ENCODE data around the gene ANKMY1.

The ANKMY1 gene

DNA sequence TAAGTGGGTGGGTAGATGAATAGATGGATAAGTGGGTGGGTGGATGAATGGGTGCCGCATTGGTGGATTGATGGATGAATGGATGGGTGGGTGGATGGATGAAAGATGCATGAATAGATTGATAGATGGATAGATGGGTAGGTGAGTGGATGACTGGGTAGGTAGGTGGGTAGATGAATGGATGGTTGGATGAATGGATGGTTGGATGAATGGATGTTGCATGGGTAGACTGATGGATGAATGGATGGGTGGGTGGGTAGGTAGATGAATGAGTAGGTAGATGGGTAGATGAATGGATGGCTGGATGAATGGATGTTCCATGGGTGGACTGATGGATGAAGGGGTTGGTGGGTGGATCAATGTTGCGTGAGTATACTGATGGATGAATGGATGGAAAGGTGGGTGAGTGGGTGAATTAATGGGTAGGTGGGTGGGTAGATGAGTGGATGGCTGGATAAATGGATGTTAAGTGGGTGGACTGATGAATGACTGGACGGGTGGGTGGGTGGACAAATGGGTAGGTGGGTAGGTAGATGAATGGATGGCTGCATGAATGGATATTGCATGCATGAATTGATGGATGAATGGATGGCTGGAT, 30.5 kb downstream of the ANKMY1 start:
- H4K20me1 ChIP-seq (ENCODE audit: low read depth, low read length), result no peaks in the 10 kb centered on the region
- H3K27ac ChIP-seq (ENCODE audit: low read depth, low read length), result no peak overlapping the region
- peaks cover 46% of the 10 kb centered on the region for H3K36me3 ChIP-seq (ENCODE audit: low read length)
- TF ChIP-seq CTCF (IDR thresholded peaks at IDR 0.05; ENCODE audit: insufficient read depth, low read length, poor library complexity, severe bottlenecking) (no peak), EZH2phosphoT487 (conservative IDR thresholded peaks at IDR 0.05; ENCODE audit: low read length) (no peak)
- no peaks in the 10 kb centered on the region for H3F3A ChIP-seq (ENCODE audit: insufficient read depth)
- no peaks in the 10 kb centered on the region for H3K9me2 ChIP-seq (replicated peaks; ENCODE audit: insufficient read depth, low read length)
- no peak overlapping the region for H3K9ac ChIP-seq (ENCODE audit: low read length)
- H3K9me3 ChIP-seq (ENCODE audit: insufficient read depth, low read length), result peaks cover 25% of the 10 kb centered on the region; the same call in 1 of the 2 replicates
- no peak overlapping the region for H3K4me3 ChIP-seq (ENCODE audit: insufficient read depth, low read length, poor library complexity, severe bottlenecking)
- no peaks in the 10 kb centered on the region for H3K27me3 ChIP-seq (ENCODE audit: low read length)
- H3K79me2 ChIP-seq (ENCODE audit: insufficient read depth, low read length), result peaks cover 6% of the 10 kb centered on the region; the same call in 1 of the 2 replicates
- no peak overlapping the region for H2AFZ ChIP-seq (ENCODE audit: low read depth, low read length, severe bottlenecking)
- no peak overlapping the region for H3K4me2 ChIP-seq (ENCODE audit: low read depth, low read length, poor library complexity, severe bottlenecking)

- Histone ChIP-seq H3K27me3 (ENCODE audit: low read length) (no peaks in the 10 kb centered on the region), H3K79me2 (ENCODE audit: insufficient read depth, low read length) (no peaks in the 10 kb centered on the region), H2AFZ (ENCODE audit: low read depth, low read length, severe bottlenecking) (no peak overlapping the region), H3K4me3 (ENCODE audit: insufficient read depth, low read length, poor library complexity, severe bottlenecking) (no peak overlapping the region), H3K9me2 (replicated peaks; ENCODE audit: insufficient read depth, low read length) (no peaks in the 10 kb centered on the region), H3K9ac (ENCODE audit: low read length) (no peak overlapping the region), H3K27ac (ENCODE audit: low read depth, low read length) (no peak overlapping the region), H4K20me1 (ENCODE audit: low read depth, low read length) (no peaks in the 10 kb centered on the region), H3K9me3 (ENCODE audit: insufficient read depth, low read length) (peaks cover 18% of the 10 kb centered on the region; the same call in 1 of the 2 replicates), H3F3A (ENCODE audit: insufficient read depth) (no peaks in the 10 kb centered on the region), H3K4me2 (ENCODE audit: low read depth, low read length, poor library complexity, severe bottlenecking) (no peak overlapping the region), H3K36me3 (ENCODE audit: low read length) (peaks cover 38% of the 10 kb centered on the region)
- no peak for TF ChIP-seq CTCF (IDR thresholded peaks at IDR 0.05; ENCODE audit: insufficient read depth, low read length, poor library complexity, severe bottlenecking)
- TF ChIP-seq EZH2phosphoT487 (conservative IDR thresholded peaks at IDR 0.05; ENCODE audit: low read length), result no peak
Measured at GRCh38 chr2:240526521-240526920, 31.3 kb downstream of the ANKMY1 start.

GRCh38 chr2:240525802-240526201, 32.0 kb downstream of the ANKMY1 start:
- TF ChIP-seq EZH2phosphoT487 (conservative IDR thresholded peaks at IDR 0.05; ENCODE audit: low read length) (no peak), CTCF (IDR thresholded peaks at IDR 0.05; ENCODE audit: insufficient read depth, low read length, poor library complexity, severe bottlenecking) (no peak)
- Histone ChIP-seq H3K27me3 (ENCODE audit: low read length) (no peaks in the 10 kb centered on the region), H2AFZ (ENCODE audit: low read depth, low read length, severe bottlenecking) (no peak overlapping the region), H3K27ac (ENCODE audit: low read depth, low read length) (no peak overlapping the region), H3K36me3 (ENCODE audit: low read length) (peaks cover 32% of the 10 kb centered on the region), H3K79me2 (ENCODE audit: insufficient read depth, low read length) (no peaks in the 10 kb centered on the region), H3K9me3 (ENCODE audit: insufficient read depth, low read length) (peaks cover 17% of the 10 kb centered on the region; the same call in 1 of the 2 replicates), H3K9ac (ENCODE audit: low read length) (no peak overlapping the region), H3K9me2 (replicated peaks; ENCODE audit: insufficient read depth, low read length) (no peaks in the 10 kb centered on the region), H3F3A (ENCODE audit: insufficient read depth) (no peaks in the 10 kb centered on the region), H4K20me1 (ENCODE audit: low read depth, low read length) (no peaks in the 10 kb centered on the region), H3K4me2 (ENCODE audit: low read depth, low read length, poor library complexity, severe bottlenecking) (no peak overlapping the region), H3K4me3 (ENCODE audit: insufficient read depth, low read length, poor library complexity, severe bottlenecking) (no peak overlapping the region)

All from SU-DHL-6 (cell line).